ENCODE data around the gene ACTMAP. TPM values are rescaled to one million over a fixed set of nuclear protein-coding genes. Genes with fewer than 3 reads are reported as not detected.
"Not testable (repeated sequence)": the region's sequence is repeated elsewhere in the genome, so short reads cannot be mapped to it uniquely, and the experiment has no call there.

Gene ACTMAP
- total and polyA plus RNA-seq, 7 donors = 5.1 to 13.3 (median 8.9) TPM

DNA sequence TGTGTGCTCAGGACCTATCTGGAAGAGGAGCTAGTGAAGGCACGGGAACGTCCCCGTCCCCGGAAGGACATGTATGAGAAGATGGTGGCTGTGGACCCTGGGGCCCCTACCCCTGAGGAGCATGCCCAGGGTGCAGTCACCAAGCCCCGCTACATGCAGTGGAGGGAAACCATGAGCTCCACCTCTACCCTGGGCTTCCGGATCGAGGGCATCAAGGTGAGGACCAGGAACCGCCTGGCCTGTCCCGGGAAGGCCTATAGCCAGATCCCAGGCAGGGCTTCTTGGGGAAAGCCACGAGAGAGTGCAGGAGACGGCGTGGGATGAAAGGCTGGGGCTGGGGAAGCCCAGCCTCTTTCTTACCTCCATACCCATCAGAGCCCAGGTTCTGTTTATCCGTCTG lies 17.1 kb downstream of the ACTMAP start:
- Histone ChIP-seq H3K9me3 (no peaks in the 10 kb centered on the region), H3K4me3 (no peak overlapping the region), H3K27me3 (ENCODE audit: insufficient read depth in 3 of 3, low read length in 2 of 3) (no peaks in the 10 kb centered on the region), H3K4me1 (no peaks in the 10 kb centered on the region), H3K36me3 (ENCODE audit: insufficient read depth in 1 of 2, low read depth in 1 of 2) (peaks cover 8 to 100% of the 10 kb centered on the region in 2 donors), H3K27ac (no peak overlapping the region)
- TF ChIP-seq, protein P1, sequence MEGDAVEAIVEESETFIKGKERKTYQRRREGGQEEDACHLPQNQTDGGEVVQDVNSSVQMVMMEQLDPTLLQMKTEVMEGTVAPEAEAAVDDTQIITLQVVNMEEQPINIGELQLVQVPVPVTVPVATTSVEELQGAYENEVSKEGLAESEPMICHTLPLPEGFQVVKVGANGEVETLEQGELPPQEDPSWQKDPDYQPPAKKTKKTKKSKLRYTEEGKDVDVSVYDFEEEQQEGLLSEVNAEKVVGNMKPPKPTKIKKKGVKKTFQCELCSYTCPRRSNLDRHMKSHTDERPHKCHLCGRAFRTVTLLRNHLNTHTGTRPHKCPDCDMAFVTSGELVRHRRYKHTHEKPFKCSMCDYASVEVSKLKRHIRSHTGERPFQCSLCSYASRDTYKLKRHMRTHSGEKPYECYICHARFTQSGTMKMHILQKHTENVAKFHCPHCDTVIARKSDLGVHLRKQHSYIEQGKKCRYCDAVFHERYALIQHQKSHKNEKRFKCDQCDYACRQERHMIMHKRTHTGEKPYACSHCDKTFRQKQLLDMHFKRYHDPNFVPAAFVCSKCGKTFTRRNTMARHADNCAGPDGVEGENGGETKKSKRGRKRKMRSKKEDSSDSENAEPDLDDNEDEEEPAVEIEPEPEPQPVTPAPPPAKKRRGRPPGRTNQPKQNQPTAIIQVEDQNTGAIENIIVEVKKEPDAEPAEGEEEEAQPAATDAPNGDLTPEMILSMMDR (IDR thresholded peaks at IDR 0.05) = no peak
- WGBS, 3 donors = 91 to 94% (median 91%) methylated on average over 13 of the region's 13 CpGs
- intact Hi-C loops (cut with DNase I) = no loop called here
- DNase-seq (no peak), ATAC-seq (no peak)

DNA sequence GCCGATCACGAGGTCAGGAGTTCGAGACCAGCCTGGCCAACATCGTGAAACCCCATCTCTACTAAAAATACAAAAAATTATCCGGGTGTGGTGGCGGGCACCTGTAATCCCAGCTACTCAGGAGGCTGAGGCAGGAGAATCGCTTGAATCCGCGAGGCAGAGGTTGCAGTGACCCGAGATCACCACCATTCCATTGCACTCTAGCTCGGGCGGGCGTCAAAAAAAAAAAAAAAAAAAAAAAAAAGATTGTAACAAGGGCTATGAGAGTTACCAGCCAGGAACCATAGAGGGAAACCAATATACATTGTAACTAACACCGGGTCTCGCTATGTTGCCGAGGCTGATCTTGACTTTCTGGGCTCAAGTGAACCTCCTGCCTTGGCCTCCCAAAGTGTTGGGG lies 18.0 kb downstream of the ACTMAP start:
- H3K4me1 ChIP-seq; intact Hi-C loops (cut with DNase I); H3K9me3 ChIP-seq; H3K27ac ChIP-seq; DNase-seq; H3K27me3 ChIP-seq (ENCODE audit: insufficient read depth in 3 of 3, low read length in 2 of 3); H3K4me3 ChIP-seq; ATAC-seq: not testable (repeated sequence)
- H3K36me3 ChIP-seq (ENCODE audit: insufficient read depth in 1 of 2, low read depth in 1 of 2) = peaks cover 12 to 100% of the 10 kb centered on the region in 2 donors
- WGBS, 3 donors = 95 to 97% (median 96%) methylated on average over 16 of the region's 16 CpGs

DNA sequence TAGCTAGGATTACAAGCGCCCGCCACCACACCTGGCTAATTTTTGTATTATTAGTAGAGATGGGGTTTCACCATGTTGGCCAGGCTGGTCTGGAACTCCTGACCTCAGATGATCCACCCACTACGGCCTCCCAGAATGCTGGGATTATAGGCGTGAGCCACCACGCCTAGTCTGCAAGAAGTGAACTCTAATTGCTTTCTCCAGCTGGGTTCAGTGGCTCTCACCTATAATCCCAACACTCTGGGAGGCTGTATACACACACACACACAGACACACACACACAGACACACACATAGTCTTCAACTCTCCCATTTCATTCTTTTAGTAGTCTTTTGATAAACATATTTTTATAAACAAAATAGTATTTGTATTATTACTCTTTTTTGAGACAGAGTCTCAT lies 20.2 kb downstream of the ACTMAP start:
- peaks cover 8 to 100% of the 10 kb centered on the region in 2 donors for H3K36me3 ChIP-seq (ENCODE audit: insufficient read depth in 1 of 2, low read depth in 1 of 2)
- H3K9me3 ChIP-seq; H3K4me1 ChIP-seq; H3K27ac ChIP-seq; DNase-seq; ATAC-seq; H3K4me3 ChIP-seq; H3K27me3 ChIP-seq (ENCODE audit: insufficient read depth in 3 of 3, low read length in 2 of 3); intact Hi-C loops (cut with DNase I): not testable (repeated sequence)
- 73 to 90% (median 76%) methylated on average over 5 of the region's 5 CpGs for WGBS, 3 donors

DNA sequence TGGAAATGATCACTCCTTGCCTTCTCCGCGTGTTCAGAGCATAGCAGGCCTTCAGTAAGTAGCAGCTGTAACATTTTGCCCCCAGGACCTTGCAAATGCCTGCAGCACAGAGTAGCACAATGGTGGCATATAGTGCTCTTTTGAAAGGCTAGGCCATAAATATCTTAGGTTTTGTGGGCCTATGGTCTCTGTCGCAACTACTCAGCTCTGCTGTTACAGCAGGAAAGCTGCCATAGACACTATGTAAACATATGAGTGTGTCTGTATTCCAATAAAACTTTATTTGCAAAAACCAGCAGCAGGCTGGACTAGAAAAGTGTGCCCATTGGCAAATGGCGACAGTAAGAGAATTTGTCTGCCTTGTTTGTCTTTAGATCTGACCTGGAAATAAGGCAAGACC lies 24.0 kb downstream of the ACTMAP start:
- no peak overlapping the region for H3K4me3 ChIP-seq
- no peaks in the 10 kb centered on the region for H3K9me3 ChIP-seq
- 91 to 97% (median 96%) methylated on average over 4 of the region's 4 CpGs for WGBS, 3 donors
- intact Hi-C loops (cut with DNase I) = no loop called here
- H3K4me1 ChIP-seq = peaks cover 6% of the 10 kb centered on the region
- ATAC-seq (no peak), DNase-seq (no peak)
- no peaks in the 10 kb centered on the region for H3K27me3 ChIP-seq (ENCODE audit: insufficient read depth in 3 of 3, low read length in 2 of 3)
- H3K27ac ChIP-seq = no peak overlapping the region
- peaks cover 11 to 86% of the 10 kb centered on the region in 2 donors for H3K36me3 ChIP-seq (ENCODE audit: insufficient read depth in 1 of 2, low read depth in 1 of 2)
- TF ChIP-seq, protein P1 (IDR thresholded peaks at IDR 0.05) = no peak

DNA sequence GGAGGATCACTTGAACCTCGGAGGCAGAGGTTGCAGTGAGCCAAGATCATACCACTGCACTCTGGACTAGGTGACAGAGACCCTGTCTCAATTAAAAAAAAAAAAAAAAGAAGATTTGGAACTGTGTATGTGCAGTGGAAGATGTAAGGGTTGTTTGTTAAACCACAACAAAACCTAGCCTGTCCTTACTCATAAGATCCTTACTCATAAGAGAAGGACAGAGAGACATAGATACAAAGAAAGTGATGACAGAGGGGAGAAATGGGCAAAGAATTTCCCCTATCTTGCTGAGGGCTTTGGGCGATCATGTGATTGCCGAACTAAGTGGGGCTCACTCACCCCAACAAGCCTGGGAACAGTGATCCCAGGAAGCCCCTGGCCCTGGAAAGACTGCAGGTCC lies 25.4 kb downstream of the ACTMAP start:
- no peak for ATAC-seq
- TF ChIP-seq, protein P1 (IDR thresholded peaks at IDR 0.05) = no peak
- no peak for DNase-seq
- no peaks in the 10 kb centered on the region for H3K27me3 ChIP-seq (ENCODE audit: insufficient read depth in 3 of 3, low read length in 2 of 3)
- intact Hi-C loops (cut with DNase I) = no loop called here
- 92 to 96% (median 96%) methylated on average over 3 of the region's 3 CpGs for WGBS, 3 donors
- H3K36me3 ChIP-seq (ENCODE audit: insufficient read depth in 1 of 2, low read depth in 1 of 2) = peaks cover 7 to 72% of the 10 kb centered on the region in 2 donors
- H3K4me1 ChIP-seq = peaks cover 20% of the 10 kb centered on the region
- H3K9me3 ChIP-seq = no peaks in the 10 kb centered on the region
- no peak overlapping the region for H3K4me3 ChIP-seq
- H3K27ac ChIP-seq = no peak overlapping the region

DNA sequence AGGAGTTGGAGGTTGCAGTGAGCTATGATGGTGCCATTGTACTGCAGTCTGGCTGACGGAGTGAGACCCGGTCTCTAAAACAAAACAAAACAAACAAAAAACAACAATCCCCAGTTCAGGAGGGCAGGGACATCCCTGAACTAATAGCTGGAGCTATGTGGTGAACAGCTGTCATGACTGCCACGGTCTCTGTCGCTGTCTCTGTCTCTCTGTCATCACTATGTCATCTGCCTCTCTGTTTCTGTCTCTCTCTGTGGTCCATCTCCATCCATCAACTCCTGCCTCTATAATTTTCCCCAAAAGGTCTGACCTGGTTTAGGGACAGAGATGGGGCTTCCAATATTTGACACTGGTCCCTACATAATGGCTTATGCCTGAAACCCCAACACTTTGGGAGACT lies 26.0 kb downstream of the ACTMAP start:
- no peaks in the 10 kb centered on the region for H3K27me3 ChIP-seq (ENCODE audit: insufficient read depth in 3 of 3, low read length in 2 of 3)
- DNase-seq (no peak), ATAC-seq (no peak)
- intact Hi-C loops (cut with DNase I) = no loop called here
- H3K36me3 ChIP-seq (ENCODE audit: insufficient read depth in 1 of 2, low read depth in 1 of 2) = peaks cover 7 to 67% of the 10 kb centered on the region in 2 donors
- H3K27ac ChIP-seq = no peak overlapping the region
- TF ChIP-seq, protein P1 (IDR thresholded peaks at IDR 0.05) = no peak
- H3K4me1 ChIP-seq = peaks cover 26% of the 10 kb centered on the region
- H3K9me3 ChIP-seq = no peaks in the 10 kb centered on the region
- no peak overlapping the region for H3K4me3 ChIP-seq
- WGBS, 3 donors = 79 to 87% (median 79%) methylated on average over 4 of the region's 4 CpGs
